Purkinje cell (primary cell): ENCODE results near the gene TTN. TPM values are rescaled to one million over a fixed set of nuclear protein-coding genes. Genes with fewer than 3 reads are reported as not detected.

Source experiments
- polyA plus RNA-seq: library from polyadenylated mRNA; unstranded; fragments of >200 nt; fragmentation: Nextera tagmentation; gene quantifications from 2 replicates; pipeline ENCODE4 v1.2.1, GENCODE V29; 2014

Gene TTN
- polyA plus RNA-seq = 0.17 and 0.55 TPM in 2 replicates

GRCh38 chr2:178807227-178808008, at the start of gene TTN:
TTN (minus strand) TSS chr2:178807423; CDS start chr2:178804642, 2,781 bp downstream.

GRCh38 chr2:178480227-178481181, 326.7 kb downstream of the TTN start, which contains the start of gene PLEKHA3:
PLEKHA3 (plus strand) TSS chr2:178480457; CDS start chr2:178480870, 413 bp downstream.

DNA sequence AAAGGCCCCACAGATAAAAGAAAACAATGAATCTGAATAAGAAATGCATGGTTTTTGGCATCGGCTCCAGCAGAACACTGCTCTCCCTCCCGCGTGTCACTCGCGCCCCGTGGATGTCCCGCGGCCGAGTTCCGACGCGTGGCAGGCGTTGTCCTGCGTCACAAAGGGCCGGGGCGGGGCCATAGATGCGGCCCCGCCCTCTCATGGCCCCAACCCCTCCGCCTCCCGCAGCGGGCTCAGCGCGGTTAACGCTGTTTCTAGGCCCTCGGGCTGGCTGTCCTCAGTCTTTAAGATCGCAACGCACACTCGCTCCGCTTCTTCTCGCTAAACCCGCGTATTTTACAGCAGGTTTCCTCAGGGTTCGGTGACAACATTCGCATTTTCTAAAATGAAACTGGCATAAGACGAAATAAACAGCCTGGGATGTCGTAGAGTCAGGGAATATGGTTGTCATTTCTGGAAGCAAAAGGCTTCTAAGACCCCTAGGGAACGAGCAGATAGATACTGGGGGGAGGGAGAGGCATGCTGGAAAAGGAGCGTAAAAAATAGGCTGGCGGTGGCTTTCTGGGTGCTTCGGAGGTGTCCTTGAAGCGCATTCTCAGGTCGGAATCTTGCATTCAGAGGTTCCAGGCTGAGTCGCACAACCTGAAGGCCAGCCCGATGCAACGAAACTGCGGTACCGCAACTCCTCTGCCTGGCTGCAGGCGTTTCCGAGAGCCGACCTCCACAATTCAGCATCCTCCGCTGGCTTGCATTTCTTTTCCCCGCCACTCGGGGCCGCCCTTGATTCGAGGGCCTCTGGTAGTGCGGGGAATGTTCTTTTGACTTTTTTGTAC, 328.6 kb downstream of the TTN start, which contains the start of gene FKBP7:
Gene FKBP7 (minus strand): TSS at position 162 of the 836 bp plus-strand sequence. CDS start 101 bp downstream, at position 61.

Other genes with a start within 250 kb of the TTN start
- gene CCDC141, start 242.7 kb upstream of the TTN start, polyA plus RNA-seq = 2.9 and 6.1 TPM in 2 replicates